ENCODE results near the gene COQ5.
A peak's percentile ranks its signal among the peaks of the same experiment; 100 is the strongest.
"Not testable (repeated sequence)": the region's sequence is repeated elsewhere in the genome, so short reads cannot be mapped to it uniquely, and the experiment has no call there.

COQ5 gene

DNA sequence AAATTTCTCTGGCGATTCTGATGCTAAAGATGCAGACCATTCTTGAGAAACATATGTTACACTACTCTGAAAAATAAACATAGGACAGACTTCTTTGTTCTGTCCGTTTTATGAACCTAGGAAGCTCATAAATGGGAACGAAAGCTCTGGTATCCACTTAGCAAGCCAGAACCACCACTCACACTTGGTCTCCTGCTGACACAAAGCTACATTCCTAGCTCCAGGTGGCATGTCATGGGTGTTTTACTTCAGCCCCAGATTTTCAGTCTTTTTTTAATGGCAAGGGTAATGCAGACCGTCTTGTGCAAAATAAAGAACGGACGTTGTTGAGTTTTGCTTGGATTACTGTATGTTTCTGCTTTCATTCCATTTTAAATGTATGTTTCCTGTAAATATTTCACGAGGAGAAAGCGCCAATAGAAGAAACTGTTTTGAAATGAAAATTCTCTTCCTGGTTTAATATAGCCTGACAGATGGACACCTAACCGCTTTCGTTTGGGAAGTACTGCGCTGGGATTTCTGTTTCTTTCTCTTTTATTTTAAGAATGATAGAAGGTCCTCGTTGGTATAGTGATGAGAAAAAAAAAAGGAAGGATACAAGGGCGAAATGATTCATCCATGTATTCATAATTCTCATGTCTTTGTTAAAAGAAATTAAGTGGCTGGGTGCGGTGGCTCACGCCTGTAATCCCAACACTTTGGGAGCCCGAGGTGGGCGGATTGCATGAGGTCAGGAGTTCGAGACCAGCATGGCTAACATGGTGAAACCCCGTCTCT lies 871 bp upstream of the COQ5 start:
- no peak for DNase-seq (ENCODE audit: low read depth, low spot score)

DNA sequence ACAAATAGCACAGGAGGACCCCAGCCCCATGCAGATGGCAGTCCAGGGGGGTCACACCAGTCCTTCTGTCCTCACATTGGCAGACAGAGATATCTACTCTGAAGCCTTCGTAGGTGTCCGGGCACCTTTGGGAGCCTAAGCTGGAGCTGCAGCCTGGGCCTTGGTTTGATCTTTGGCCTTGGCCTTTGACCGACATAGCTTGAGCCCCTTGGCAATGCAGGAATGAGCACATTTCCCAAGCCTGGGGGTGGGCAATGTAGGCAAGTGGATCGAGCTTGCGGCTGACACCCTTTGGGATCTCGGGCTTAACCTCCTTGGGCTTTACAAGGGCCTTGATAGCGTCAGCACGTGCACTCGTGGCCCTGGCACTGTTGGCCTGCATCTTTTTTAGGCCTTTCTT lies 6.4 kb downstream of the COQ5 start:
- no peak for DNase-seq (ENCODE audit: low read depth, low spot score)

DNA sequence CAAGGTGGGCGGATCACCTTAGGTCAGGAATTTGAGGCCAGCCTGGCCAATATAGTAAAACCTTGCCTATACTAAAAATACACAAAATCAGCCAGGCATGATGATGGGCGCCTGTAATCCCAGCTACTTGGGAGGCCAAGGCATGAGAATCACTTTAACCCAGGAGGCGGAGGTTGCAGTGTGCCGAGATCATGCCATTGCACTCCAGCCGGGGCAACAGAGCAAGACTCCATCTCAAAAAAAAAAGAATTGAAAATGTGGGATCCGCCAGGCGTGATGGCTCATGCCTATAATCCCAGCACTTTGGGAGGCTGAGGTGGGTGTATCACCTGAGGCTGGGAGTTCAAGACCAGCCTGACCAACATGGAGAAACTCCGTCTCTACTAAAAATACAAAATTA lies 9.6 kb downstream of the COQ5 start:
- not testable (repeated sequence) for DNase-seq (ENCODE audit: low read depth, low spot score)

DNA sequence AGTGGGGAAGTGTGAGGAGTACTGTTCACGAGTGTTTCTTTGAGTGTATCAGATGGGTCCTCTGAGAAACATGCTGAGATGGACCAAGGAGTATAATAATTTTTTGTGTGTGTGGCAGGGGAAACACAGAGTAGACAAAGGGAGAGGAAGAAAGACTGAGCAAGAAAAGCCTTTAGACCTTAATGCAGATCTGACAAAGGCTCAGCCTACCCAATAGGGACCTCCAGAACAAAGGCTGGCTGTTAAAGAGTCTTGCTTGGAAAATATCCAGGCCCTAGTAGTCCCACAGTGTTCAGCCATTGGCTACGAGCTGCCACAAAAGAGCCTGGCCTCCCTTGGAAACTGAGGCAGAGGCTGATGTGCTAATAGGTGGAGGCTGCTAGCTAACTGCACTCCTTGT lies 13.5 kb downstream of the COQ5 start:
- DNase-seq (ENCODE audit: low read depth, low spot score): no peak

DNA sequence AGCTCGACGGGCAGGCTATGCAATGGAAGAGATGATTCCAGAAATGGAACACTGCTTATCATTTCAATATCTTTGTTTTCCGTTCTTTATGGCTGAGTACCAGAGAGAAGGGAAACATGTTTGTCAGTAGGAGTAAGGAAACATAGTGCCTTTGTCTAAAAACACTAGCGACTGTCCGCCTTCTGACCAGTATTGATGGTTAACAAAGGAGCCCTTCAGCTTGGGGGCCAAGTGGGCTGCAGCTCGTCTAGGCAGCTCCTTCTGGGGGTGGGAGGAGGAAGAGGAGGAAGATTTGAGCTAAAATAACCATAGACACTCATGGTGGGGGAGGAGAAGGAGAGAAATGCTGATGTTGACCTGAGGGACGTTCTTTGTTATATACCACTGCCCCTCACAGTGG lies 15.0 kb downstream of the COQ5 start:
- DNase-seq (ENCODE audit: low read depth, low spot score): no peak

DNA sequence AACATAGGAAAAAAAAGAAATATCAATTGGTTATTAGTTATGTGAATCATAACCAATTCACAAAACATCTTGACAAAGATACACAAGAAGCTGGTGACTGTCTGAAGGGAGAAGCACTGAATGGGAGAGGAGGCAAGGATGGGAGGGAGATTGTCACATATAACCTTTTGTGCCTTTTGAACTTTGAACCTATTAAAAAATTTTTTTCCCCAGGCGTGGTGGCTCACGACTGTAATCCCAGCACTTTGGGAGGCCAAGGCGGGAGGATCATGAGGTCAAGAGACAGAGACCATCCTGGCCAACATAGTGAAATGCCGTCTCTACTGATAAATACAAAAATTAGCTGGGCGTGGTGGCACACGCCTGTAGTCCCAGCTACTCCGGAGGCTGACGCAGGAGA lies 20.4 kb downstream of the COQ5 start:
- no peak for DNase-seq (ENCODE audit: low read depth, low spot score)

DNA sequence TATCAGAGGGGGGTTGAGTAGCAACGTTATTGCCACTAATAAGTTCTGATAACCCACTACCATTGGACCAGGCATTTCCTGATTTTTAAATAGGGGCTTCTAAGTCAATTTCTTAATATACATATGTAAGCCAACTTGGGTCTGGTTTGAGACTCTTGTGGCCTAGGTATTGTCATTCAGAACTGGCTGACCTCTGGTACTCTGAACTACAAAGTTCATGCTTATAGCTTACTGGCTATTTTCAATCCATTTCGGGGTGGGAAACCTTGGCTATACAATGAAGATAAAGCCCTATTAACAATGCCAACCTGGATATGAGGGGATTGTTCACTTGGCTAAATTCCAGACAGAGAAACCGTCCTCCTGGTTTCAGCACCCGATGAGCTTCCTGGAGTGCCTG lies 24.4 kb downstream of the COQ5 start:
- no peak for DNase-seq (ENCODE audit: low read depth, low spot score)

DNA sequence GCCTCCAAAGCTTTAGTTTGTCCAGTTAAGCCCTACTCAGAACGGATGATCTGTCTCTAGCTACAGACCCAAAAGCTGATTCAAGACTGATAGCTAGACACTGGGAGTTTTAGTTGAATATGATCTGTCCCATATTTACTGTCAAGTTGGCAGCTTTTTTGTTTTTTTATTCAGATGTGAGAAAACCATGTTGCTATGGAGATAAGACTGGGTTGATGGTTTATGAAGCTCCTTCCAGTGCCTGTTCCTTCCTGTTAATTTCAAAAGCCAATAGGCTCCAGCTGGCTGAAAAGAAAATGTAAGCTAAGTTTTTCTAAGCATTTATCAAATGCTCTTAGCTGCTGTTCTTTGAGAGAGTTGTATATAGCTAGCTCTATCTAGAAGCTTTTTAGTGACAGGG lies 28.4 kb downstream of the COQ5 start:
- DNase-seq (ENCODE audit: low read depth, low spot score): no peak

DNA sequence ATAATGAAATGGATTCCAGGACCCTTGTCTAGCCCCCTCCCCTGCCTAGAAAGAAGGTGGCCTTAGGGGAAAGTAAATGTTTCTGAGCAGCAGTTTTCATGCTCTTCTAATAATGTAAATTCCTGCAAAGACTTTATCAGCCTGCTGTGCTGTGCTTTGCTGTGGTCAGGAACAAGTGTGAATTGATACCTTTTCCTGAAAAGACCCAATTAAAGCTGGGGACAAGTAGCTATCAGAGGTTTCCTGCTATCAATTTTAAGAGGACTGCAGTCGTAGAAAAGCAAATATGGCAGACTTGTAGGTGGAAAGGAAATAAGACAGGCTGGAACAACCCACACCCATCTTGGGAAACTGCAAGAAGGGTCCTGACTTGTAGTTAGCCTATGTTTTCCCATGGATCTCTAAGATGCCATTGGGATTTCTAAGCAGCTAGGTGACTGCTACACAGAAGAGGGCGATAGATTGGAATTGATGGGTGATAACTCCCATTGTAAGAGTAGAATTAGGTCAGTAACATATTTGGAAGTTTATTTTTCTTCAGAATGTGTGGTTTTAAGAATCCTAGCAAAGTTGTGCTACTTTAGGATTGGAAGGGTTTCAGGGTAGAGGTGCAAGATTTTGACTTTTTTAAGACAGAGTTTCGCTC lies 30.0 kb downstream of the COQ5 start:
- no peak for DNase-seq (ENCODE audit: low read depth, low spot score)

DNA sequence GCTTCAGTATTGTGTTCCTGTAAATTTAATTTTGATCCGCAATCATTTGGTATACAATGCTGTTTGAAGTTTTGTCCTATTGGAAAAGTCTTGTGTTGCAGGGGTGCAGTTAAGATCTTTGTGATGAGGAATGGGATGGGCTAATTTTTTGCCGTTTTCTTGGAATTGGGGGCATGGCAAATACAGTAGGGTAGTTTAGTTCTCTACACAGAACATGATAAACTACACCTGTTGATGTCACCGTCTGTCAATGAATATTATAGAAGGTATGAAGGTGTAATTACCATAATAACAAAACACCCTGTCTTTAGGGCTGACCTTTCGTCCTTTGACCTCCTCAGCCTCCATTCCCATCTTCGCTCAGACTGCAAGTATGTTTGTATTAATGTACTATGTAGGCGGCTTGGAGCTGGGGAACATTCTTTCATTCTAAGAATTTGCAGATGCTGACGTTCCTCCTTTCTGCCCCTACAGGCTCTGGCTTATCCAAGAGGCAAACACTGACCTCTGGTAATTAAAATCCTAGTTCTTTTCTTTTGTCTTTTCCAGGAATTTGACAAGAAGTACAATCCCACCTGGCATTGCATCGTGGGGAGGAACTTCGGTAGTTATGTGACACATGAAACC lies 31.3 kb downstream of the COQ5 start:
- DNase-seq (ENCODE audit: low read depth, low spot score): no peak

DNA sequence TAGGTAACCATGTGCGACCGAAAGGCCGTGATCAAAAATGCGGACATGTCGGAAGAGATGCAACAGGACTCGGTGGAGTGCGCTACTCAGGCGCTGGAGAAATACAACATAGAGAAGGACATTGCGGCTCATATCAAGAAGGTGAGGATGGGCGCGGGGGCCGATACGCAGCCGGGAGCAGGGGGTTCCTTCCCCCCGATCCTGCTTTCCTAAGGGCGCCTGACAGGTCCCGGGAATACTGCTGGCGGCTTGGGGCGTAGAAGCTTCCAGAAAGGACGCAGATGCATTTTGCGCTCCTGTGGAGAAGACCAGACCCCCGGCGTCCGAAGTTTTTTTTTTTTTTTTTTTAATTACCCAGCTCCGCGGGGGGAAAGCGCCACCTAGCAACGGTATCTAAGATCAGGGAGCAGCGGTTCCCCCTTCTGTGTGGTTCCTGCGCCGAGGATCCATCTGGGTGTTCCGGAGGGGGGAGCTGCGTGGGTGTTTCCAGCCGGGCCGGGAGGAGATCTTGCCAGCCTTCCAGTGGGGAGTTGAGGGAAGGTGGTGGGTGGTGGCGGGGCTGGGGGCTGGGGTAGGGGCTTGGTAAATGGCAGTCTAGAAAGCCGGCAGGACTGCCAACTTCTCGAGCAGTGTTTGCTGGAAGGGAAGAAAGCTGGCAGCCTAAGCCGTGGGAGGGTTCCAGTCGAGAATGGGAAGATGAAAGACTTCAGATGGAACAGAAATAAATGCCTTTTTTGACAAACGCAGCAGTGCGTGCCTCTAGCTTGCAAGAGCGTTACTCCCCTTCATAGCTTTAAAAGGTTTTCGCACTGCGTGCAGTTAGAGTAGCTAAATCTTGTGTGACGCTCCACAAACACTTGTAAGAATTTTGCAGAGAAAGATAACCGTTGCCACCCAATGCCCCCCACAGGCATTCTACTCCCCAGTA lies 32.3 kb downstream of the COQ5 start:
- DNase-seq (ENCODE audit: low read depth, low spot score): no peak

DNA sequence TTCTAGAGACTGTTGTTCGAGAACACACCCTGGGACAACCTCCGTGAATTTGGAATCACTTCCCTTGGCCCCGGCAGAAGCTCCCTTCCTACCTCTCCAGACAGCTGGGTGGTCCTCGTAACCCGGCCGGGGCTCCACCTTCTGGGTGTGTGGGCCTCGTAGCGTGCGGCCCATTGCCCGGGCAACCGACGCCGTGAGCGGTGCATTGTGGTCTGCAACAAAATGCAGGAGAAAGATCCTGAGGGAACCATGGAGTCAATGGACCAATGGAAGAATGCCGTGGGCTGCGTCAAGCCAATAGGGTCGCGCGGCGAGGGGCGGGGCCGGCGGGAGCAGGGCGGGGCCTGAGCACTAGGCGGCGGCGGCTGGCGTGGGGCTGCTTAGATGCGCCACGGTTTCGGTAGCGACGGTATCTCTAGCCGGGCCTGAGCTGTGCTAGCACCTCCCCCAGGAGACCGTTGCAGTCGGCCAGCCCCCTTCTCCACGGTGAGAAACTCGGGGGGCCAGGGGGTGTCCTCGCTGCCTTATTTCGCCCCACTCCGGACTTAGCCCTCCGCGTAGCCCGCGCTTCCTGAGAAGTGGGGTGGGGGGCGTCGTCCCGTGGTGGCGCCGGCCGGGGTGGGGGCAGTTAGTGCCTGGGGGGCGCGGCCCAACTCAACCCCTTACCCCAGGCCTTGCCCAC lies 33.1 kb downstream of the COQ5 start, which contains the start of gene DYNLL1:
Gene DYNLL1 (plus strand): TSS at position 383 of the 682 bp plus-strand sequence. CDS start 309 bp downstream, outside the sequence.
- peak; percentile 90 for DNase-seq (ENCODE audit: low read depth, low spot score)

DNA sequence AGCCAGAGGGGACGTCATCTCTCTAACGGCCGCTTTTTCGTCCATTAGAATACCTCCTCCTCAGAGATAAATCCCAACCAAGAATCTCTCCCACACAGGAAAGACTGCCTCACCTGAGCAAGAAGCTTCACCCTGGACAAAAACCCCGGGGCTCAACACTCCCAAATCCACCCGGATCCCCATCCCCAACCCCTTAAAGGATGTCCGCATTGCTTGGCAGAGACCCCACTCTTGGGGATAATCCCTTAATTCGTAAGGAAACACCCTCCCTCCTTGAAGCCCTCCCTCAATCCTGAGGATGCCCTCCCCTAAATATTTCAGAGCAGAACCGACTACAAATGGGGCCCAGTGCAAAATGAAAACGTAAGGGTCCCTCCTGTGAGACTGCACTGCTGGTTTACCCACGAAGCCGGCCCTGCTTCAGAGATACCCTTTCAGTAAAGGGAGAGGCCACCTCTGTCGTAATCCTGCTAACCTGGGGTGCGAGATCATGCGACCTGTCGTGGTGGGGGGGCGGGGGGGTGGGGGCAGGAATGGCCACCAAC lies 33.7 kb downstream of the COQ5 start:
- DNase-seq (ENCODE audit: low read depth, low spot score): no peak

DNA sequence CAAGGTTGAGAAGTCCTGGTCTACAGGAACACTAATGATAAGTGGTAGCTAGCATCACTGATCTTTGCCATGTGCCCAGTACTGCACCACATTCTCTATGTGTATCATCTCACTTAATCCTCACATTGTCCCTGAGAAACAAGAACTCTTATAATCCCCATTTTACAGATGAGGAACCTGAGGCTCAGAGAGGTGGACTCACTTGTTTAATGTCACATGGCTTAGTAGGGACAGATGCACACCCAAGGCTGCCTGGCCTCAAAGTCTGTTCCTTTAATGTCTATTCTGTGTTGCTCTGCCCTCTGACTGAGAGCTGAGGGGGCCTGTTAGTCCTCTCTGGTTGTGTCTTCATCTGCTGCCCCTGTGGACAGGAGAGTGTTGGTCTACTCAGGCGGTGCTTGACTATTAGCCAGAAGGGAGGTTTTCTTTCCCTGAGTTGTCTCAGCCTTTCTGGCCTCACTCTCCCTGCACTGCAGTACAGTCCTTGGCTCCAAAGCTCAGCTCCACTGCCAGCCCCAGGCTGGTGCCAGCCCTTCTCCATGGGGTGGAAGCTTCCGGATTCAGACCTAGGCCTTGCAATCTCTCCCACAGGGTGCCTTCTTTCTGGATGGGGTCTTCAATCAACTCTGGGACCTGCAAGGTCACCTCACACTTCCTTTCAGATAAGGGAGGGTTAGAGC lies 38.0 kb downstream of the COQ5 start:
- no peak for DNase-seq (ENCODE audit: low read depth, low spot score)

DNA sequence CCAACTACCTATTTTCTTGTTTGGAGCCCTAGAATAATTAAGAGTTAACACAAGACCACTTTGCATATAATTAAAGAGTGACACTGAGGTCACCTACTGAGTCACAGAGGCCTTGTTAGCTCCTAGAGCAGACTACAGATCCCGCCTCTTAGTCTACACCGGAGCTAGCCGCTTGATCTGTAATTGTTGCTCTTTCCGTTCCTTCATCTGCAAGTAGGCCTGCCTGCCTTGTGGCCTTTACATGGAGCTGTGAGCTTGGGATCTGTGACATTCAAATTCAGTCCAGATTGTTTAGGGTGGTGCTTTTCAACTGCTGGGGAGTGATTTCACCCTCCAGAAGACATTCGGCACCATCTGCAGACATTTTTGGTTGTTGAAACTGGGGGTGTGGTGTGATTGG lies 38.6 kb downstream of the COQ5 start:
- no peak for DNase-seq (ENCODE audit: low read depth, low spot score)

DNA sequence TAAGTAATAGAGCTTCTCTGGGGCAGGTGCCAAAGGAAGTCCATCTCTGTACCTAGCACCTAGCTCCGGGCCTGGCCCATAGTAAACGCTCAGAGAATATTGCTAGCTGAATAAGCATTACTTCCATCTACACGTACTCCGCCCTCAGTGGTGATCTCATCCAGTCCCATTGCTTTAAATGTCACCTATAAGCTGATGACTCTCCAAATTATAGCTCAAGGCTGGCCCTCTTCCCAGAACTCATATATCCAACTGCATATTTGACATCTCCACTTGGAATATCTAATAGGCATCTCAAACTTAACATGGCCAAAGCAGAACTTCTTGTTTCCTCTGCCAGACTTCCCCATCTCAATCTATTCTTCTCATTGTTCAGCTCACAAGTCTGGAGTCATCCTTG lies 39.9 kb downstream of the COQ5 start:
- DNase-seq (ENCODE audit: low read depth, low spot score): no peak

DNA sequence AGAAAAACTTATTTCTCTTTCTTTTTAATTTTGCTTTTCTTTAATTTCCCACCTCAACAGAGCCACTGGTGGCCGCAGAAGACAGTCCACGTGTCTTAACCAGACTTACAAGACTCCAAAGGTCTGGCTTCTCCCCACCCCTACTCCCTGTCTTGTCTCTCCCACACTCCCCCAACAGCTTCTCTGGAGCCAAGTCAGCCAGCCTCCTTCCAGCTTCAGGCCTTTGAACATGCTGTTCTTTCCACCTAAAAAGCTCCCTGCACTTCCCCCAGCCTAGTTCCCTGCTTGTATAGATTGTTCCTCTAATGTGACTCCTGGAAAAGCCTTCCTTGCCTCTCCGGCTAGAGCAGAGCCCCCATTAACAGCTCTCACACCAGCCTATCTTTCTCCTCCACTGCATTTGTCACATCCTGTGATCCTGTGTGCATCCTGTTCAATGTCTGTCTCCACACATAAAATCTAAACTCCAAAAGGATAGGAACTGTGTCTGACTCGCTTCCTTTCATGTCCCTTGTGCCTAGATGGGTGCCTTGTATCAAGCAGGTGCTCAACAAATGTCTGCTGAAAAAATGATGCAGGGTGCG lies 40.8 kb downstream of the COQ5 start:
- DNase-seq (ENCODE audit: low read depth, low spot score): no peak

DNA sequence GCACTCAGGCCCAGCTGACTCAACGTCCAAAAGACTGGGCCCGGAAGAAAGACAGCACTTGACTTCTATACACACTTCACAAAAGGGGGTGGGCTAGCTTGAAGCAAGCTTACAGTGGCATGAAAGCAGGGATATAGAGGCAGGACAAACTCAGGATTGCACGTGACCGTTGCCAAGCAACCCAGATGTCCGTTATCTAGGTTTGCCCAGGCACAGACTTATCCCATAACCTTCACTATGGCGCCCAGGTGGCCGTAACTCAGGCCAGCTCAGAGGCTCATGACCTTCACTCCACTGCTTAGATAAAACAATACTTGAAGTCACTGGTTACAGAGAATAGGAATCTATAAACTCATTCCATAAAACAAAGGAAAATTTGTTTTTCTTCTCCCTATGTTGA lies 41.4 kb downstream of the COQ5 start:
- not testable (repeated sequence) for DNase-seq (ENCODE audit: low read depth, low spot score)

DNA sequence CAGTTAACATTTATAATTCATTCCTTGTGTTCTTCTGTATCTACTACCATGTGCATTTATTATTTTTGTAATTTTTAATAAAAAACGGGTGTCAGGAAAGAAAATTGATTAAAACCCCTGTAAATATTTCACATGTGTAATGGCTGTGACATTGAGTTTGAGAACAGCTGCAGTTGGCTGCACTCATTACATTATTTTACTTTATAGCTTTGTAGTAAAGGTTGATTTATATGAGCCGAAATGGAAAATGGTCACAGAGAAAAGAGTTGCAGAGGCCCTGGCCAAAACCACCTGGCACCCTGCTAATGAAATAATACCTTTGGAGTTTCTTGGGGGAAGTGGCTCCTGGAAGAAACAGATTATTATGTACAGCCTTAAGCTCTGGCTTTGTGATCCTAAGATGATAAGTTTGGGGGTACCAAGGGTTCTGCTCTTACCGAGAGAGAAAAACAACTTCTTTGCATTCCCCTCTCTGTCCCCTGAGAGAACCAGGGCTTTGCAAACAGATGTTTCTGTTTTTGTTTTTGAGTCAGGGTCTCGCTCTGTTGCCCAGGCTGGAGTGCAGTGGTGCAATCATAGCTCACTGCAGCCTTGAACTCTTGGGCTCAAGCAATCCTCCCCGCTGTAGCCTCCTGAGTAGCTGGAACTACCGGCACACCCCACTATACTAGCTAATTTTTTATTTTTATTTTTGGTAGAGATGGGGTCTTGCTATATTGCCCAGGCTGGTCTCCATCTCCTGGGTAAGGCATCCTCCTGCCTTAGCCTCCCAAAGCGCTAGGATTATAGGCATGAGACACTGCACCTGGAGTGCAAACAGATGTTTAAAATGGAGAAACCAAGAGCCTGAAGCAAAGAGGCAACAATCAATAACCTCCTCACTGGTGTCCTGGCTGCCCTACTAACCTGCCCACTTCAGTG lies 42.7 kb downstream of the COQ5 start:
- DNase-seq (ENCODE audit: low read depth, low spot score): no peak

Data from smooth muscle cell of the brain vasculature (primary cell).